Astrocyte (in vitro differentiated cells and primary cell): ENCODE measurements around the gene AUTS2.

Source experiments
- EZH2 ChIP-seq: IDR thresholded peaks from 2 replicates; pipeline ENCODE4 v1.6.1; 2012; ENCODE audit warnings: mild to moderate bottlenecking, low read length, inconsistent platforms; ENCODE audit not compliant: insufficient read depth
- TF ChIP-seq, protein P1 (sequence below): IDR thresholded peaks from 2 replicates; pipeline ENCODE4 v1.5.1; 2011; ENCODE audit warnings: low read depth, mild to moderate bottlenecking, inconsistent platforms, low read length, moderate library complexity; ENCODE audit not compliant: insufficient read depth

DNA sequence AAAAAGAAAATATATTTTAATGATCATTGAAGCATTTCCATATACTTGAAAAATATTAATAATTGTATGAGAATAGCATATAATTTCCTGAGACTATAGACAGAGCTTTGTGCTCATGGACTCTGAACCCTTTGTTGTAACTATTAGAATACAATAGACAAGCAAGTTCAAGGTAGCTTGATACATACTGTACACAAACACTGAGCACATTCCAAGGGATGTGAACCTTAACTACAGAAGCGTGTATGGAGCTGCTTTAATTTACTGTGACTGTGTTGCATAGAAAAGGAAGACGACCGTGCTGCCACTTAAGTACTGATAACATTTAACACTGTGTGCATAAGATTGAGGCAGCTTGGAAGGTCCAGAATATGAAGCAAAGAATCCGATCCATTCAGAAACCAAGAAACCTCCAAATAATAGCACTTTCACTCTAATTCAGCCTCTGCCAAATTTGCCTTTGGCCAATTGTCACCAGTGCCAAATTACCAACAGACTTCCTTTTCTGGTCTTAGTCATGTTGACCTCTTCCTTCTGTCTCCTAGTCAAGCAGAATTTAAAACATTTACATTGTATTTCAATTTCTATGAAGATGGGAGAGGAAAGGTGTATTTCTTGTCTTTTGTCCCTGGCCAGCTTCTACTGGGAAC is 967.6 kb downstream of the AUTS2 start:
- TF ChIP-seq, protein P1, sequence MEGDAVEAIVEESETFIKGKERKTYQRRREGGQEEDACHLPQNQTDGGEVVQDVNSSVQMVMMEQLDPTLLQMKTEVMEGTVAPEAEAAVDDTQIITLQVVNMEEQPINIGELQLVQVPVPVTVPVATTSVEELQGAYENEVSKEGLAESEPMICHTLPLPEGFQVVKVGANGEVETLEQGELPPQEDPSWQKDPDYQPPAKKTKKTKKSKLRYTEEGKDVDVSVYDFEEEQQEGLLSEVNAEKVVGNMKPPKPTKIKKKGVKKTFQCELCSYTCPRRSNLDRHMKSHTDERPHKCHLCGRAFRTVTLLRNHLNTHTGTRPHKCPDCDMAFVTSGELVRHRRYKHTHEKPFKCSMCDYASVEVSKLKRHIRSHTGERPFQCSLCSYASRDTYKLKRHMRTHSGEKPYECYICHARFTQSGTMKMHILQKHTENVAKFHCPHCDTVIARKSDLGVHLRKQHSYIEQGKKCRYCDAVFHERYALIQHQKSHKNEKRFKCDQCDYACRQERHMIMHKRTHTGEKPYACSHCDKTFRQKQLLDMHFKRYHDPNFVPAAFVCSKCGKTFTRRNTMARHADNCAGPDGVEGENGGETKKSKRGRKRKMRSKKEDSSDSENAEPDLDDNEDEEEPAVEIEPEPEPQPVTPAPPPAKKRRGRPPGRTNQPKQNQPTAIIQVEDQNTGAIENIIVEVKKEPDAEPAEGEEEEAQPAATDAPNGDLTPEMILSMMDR: no peak
- TF ChIP-seq EZH2: no peak
